ENCODE data around the gene OPN3.

Gene OPN3

GRCh38 chr1:241579434-241579833, 60.7 kb downstream of the OPN3 start:
- POLR2A ChIA-PET (ENCODE audit: low non-redundant PET), result no interaction called here
- no peak for TF ChIP-seq CTCF (conservative IDR thresholded peaks at IDR 0.05; ENCODE audit: low read depth)
- no peak overlapping the region for H3K27ac ChIP-seq
- no peak for DNase-seq (ENCODE audit: low spot score)
- CTCF ChIA-PET, result no interaction called here

DNA sequence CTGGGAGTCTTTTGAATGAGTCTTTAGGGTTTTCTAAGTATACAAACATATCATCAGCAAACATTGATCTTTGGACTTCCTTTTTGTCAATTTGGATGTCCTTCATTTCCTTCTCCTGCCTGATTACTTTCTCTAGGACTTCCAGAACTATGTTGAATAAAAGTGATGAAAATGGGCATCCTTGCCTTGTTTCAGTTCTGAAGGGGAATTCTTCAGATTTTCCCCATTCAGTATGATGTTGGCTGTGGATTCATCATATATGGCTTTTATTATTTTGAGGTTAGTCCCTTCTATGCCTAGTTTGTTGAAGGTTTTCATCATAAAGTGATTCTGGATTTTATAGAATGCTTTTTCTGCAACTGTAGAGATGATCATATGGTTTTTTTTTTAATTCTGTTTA, 66.0 kb downstream of the OPN3 start:
- POLR2A ChIA-PET (ENCODE audit: low non-redundant PET), result no interaction called here
- no peak overlapping the region for H3K27ac ChIP-seq
- CTCF ChIA-PET, result no interaction called here
- TF ChIP-seq CTCF (conservative IDR thresholded peaks at IDR 0.05; ENCODE audit: low read depth), result no peak
- DNase-seq (ENCODE audit: low spot score), result no peak

DNA sequence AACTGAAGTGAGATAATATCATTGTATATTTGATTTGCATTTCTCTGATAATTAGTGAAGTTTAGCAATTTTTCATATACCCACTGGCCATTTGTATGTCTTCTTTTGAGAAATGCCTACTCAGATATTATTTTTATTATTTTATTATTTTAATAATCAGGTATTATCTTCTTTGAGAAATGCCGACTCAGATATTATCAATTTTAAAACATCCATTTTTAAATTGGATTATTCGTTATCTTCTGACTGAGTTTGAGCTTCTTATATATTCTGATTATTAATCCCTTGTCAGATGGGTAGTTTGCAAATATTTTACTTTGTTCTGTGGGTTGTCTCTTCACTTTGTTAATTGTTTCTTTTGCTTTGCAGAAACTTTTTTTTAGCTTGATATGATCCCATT, 70.3 kb downstream of the OPN3 start:
- no peak for DNase-seq (ENCODE audit: low spot score)
- no peak overlapping the region for H3K27ac ChIP-seq
- ChIA-PET POLR2A (ENCODE audit: low non-redundant PET) (no interaction called here), CTCF (no interaction called here)
- TF ChIP-seq CTCF (conservative IDR thresholded peaks at IDR 0.05; ENCODE audit: low read depth), result no peak

- ChIA-PET POLR2A (ENCODE audit: low non-redundant PET) (no interaction called here), CTCF (interaction anchor here (1.0 kb wide), 1 partner anchor 52 kb away, joined by 3 read pairs; no protein-coding TSS in a partner anchor)
- DNase-seq (ENCODE audit: low spot score), result no peak
- H3K27ac ChIP-seq, result no peak overlapping the region
- TF ChIP-seq CTCF (conservative IDR thresholded peaks at IDR 0.05; ENCODE audit: low read depth), result no peak
These were observed 79.4 kb downstream of the OPN3 start for GRCh38 chr1:241560849-241561187.

GRCh38 chr1:241560146-241560848, 79.9 kb downstream of the OPN3 start:
- POLR2A ChIA-PET (ENCODE audit: low non-redundant PET), result no interaction called here
- H3K27ac ChIP-seq, result no peak overlapping the region

GRCh38 chr1:241557551-241558193, 82.5 kb downstream of the OPN3 start:
- CTCF ChIA-PET, result no interaction called here
- POLR2A ChIA-PET (ENCODE audit: low non-redundant PET), result no interaction called here
- H3K27ac ChIP-seq, result no peak overlapping the region
- TF ChIP-seq CTCF (conservative IDR thresholded peaks at IDR 0.05; ENCODE audit: low read depth), result no peak
- DNase-seq (ENCODE audit: low spot score), result no peak

More at GRCh38 chr1:241560146-241560848, 79.9 kb downstream of the OPN3 start:
- no peak for DNase-seq (ENCODE audit: low spot score)
- no peak for TF ChIP-seq CTCF (conservative IDR thresholded peaks at IDR 0.05; ENCODE audit: low read depth)
- CTCF ChIA-PET, result no interaction called here
